ENCODE results near the gene ITGA7.

The ITGA7 gene

GRCh38 chr12:55693323-55694187 lies 14.1 kb downstream of the ITGA7 start:
- Histone ChIP-seq H3K27ac (ENCODE audit: low read depth, low read length) (no peak overlapping the region), H3K4me3 (ENCODE audit: low read length) (no peak overlapping the region), H3K9me2 (replicated peaks; ENCODE audit: control insufficient read depth, low read length) (no peaks in the 10 kb centered on the region), H3K4me2 (ENCODE audit: low read length) (no peak overlapping the region), H3F3A (ENCODE audit: control insufficient read depth, insufficient read depth) (no peaks in the 10 kb centered on the region), H3K27me3 (ENCODE audit: control insufficient read depth, low read length) (peaks cover 11% of the 10 kb centered on the region; the same call in 1 of the 2 replicates), H4K20me1 (ENCODE audit: control insufficient read depth, insufficient read depth, low read depth, low read length) (no peaks in the 10 kb centered on the region), H3K36me3 (ENCODE audit: control insufficient read depth, low read length) (no peaks in the 10 kb centered on the region), H3K4me1 (ENCODE audit: control insufficient read depth, low read length) (no peaks in the 10 kb centered on the region), H3K9me3 (ENCODE audit: control insufficient read depth, insufficient read depth, low read length) (no peaks in the 10 kb centered on the region), H3K79me2 (ENCODE audit: control insufficient read depth, low read length) (no peaks in the 10 kb centered on the region)
- TF ChIP-seq EZH2phosphoT487 (IDR thresholded peaks at IDR 0.05; ENCODE audit: borderline replicate concordance, low read length) (no peak), CTCF (IDR thresholded peaks at IDR 0.05; ENCODE audit: low read depth, low read length, poor library complexity, severe bottlenecking) (no peak)

GRCh38 chr12:55692631-55693322 lies 14.9 kb downstream of the ITGA7 start:
- H3K27ac ChIP-seq (ENCODE audit: low read depth, low read length): no peak overlapping the region
- no peaks in the 10 kb centered on the region for H3K9me3 ChIP-seq (ENCODE audit: control insufficient read depth, insufficient read depth, low read length)
- H3K79me2 ChIP-seq (ENCODE audit: control insufficient read depth, low read length): no peaks in the 10 kb centered on the region
- no peaks in the 10 kb centered on the region for H3K4me1 ChIP-seq (ENCODE audit: control insufficient read depth, low read length)
- no peaks in the 10 kb centered on the region for H3K36me3 ChIP-seq (ENCODE audit: control insufficient read depth, low read length)
- peaks cover 8% of the 10 kb centered on the region; the same call in 1 of the 2 replicates for H3K27me3 ChIP-seq (ENCODE audit: control insufficient read depth, low read length)
- H3K9me2 ChIP-seq (replicated peaks; ENCODE audit: control insufficient read depth, low read length): no peaks in the 10 kb centered on the region
- H3K4me3 ChIP-seq (ENCODE audit: low read length): no peak overlapping the region
- H3K4me2 ChIP-seq (ENCODE audit: low read length): no peak overlapping the region
- TF ChIP-seq CTCF (IDR thresholded peaks at IDR 0.05; ENCODE audit: low read depth, low read length, poor library complexity, severe bottlenecking) (no peak), EZH2phosphoT487 (IDR thresholded peaks at IDR 0.05; ENCODE audit: borderline replicate concordance, low read length) (no peak)
- no peaks in the 10 kb centered on the region for H3F3A ChIP-seq (ENCODE audit: control insufficient read depth, insufficient read depth)
- H4K20me1 ChIP-seq (ENCODE audit: control insufficient read depth, insufficient read depth, low read depth, low read length): no peaks in the 10 kb centered on the region

- no peak overlapping the region for H3K27ac ChIP-seq (ENCODE audit: low read depth, low read length)
- H3F3A ChIP-seq (ENCODE audit: control insufficient read depth, insufficient read depth): no peaks in the 10 kb centered on the region
- TF ChIP-seq CTCF (IDR thresholded peaks at IDR 0.05; ENCODE audit: low read depth, low read length, poor library complexity, severe bottlenecking): no peak
- TF ChIP-seq EZH2phosphoT487 (IDR thresholded peaks at IDR 0.05; ENCODE audit: borderline replicate concordance, low read length): no peak
- H3K4me2 ChIP-seq (ENCODE audit: low read length): no peak overlapping the region
- H3K9me3 ChIP-seq (ENCODE audit: control insufficient read depth, insufficient read depth, low read length): no peaks in the 10 kb centered on the region
- H3K36me3 ChIP-seq (ENCODE audit: control insufficient read depth, low read length): no peaks in the 10 kb centered on the region
- H3K79me2 ChIP-seq (ENCODE audit: control insufficient read depth, low read length): no peaks in the 10 kb centered on the region
- H3K4me3 ChIP-seq (ENCODE audit: low read length): no peak overlapping the region
- no peaks in the 10 kb centered on the region for H3K4me1 ChIP-seq (ENCODE audit: control insufficient read depth, low read length)
- H3K9me2 ChIP-seq (replicated peaks; ENCODE audit: control insufficient read depth, low read length): no peaks in the 10 kb centered on the region
- no peaks in the 10 kb centered on the region for H3K27me3 ChIP-seq (ENCODE audit: control insufficient read depth, low read length)
- H4K20me1 ChIP-seq (ENCODE audit: control insufficient read depth, insufficient read depth, low read depth, low read length): no peaks in the 10 kb centered on the region
These were observed 18.7 kb downstream of the ITGA7 start for GRCh38 chr12:55688716-55689655.
